GM21723 (cell line): ENCODE results near the gene KLF18.
"Not testable (repeated sequence)": the region's sequence is repeated elsewhere in the genome, so short reads cannot be mapped to it uniquely, and the experiment has no call there.

ENCODE experiments used
- ATAC-seq: cut with Tn5 transposase; IDR thresholded peaks from one replicate; pipeline ENCODE4 v1.9.1; 2021; ENCODE audit warnings: mild to moderate bottlenecking, moderate library complexity; ENCODE audit not compliant: unreplicated experiment

The KLF18 gene

DNA sequence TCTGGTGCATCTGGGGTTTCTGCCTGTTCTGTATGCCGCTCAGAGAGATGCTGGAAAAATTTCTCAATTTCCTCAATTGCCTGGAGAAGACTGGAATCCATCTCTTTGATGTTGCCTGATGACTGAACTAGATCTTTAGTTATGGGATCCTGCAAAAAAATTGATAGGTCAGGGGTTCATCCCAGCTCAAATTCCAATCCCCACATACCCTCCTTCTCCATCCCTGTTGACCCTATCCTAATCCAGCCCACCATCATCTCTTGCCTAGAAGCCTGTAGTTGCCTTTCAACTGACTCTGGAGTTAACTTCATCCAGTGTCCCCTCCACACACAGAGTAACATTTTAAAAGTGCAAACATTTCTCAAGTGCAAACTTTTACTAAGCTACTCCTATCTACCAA, at the start of gene KLF18:
Gene KLF18, minus strand, starts transcription at position 101 of the 400 bp plus-strand sequence. Its CDS starts 0 bp downstream, at position 101.
- ATAC-seq = no peak

- no peak for ATAC-seq
These were observed 33.2 kb upstream of the KLF18 start for GRCh38 chr1:44174630-44175029.

DNA sequence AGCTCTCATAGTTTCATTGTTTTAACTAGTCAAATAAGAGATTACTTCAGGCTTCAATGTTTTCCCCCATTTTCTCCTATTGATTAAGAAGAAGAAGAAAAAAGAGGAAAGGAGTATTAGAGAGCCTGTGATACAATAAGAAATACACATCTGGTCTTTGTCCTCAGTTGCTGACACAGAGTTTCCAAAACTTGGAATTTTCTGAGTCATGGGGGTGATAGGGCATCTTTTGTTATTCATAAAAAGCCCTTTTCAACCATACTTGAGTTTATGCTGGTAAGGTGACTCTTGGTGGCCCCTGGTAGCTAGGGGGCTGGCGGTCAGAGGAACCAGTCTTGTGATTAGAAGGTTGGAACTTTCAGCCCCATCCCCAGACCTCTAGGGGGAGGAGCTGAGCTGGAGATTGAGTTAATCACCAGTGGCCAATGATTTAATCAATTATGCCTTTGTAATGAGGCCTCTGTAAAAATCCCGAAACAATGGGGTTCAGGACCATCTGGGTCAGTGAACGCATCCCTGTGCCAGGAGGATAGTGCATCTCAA, 28.9 kb upstream of the KLF18 start:
- no peak for ATAC-seq

DNA sequence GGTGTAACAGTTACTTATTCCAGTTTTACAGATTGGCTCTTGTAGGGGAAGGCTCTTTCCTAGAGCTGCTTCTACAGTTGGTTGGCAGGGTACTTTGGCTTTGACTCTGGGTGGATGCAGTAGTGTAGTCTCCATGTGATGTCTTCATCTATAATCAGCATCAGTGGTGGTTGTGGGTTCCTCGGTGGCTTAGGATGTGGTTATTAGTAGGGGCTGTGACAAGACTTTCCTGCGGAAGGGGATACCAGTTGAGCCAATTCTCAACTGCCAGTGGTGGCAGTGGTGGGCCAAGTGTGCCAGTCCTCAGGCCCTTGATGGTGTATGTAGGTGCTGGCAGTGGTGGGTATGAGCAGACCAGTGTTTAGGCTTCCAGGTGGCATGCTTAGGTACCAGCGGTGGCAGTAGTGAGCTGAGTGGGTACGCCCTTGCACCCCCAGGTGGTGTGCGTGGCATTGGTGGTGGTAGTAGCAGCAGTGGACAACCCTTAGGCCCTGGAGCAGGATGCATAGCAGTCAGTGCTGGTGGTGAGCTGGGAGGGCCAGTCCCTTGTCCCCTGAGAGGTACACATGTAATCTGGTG, 27.2 kb upstream of the KLF18 start:
- ATAC-seq = no peak

GRCh38 chr1:44161546-44161945, 20.1 kb upstream of the KLF18 start:
- ATAC-seq = no peak

DNA sequence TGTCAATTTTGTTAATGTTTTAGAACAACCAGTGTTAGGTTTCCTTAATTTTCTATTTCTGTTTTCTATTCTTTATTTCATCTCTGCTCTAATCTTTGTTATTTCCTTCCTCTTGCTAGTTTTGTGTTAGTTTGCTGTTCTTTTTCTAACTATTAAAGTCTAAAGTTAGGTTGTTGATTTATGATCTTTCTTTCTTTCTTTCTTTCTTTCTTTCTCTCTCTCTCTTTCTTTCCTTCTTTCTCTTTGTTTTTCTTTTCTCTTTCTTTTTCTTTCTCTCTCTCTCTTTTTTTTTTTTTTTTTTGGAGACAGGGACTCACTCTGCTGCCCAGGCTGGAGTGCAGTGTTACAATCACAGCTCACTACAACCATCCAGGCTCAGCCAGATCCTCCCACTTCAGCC, 17.4 kb upstream of the KLF18 start:
- ATAC-seq = no peak

DNA sequence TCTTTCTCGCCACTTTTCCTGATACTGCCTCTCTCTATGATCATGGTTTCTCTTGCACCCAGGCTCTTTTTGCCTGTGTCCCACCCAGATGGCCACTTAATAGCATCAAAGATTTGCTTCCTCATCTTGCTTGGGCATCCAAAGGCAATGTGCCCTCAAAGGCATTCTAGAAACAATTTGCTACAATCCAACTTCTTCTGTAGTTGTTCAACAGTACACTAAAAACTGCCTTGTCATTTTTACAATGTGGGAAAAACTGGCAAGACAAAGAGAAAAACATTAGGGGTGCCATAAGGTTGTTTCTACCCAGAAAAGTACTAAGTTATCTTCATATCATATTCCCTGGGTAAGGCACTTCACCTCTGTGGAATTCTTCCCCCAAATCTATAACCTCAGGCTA, 16.5 kb upstream of the KLF18 start:
- no peak for ATAC-seq

DNA sequence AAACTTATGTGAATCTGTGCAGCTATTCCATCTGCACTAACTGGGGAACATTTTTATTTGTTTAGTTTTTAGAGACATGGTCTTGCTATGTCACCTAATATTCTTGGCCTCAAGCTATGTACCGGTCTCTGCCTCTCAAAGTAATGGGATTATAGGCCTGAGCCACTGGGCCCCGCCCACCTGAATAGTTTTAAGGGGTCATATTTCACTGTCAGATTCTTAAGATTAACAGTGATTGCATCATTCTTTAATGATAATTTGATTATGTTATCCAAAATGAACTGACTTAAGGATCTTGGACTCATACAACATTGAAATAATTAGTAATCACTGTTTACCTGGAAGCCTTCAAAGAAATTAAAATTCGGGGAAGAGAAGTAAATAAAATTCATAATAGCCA, 12.6 kb upstream of the KLF18 start:
- no peak for ATAC-seq

- no peak for ATAC-seq
These were observed 11.3 kb upstream of the KLF18 start for GRCh38 chr1:44152692-44153091.

GRCh38 chr1:44151808-44152207, 10.4 kb upstream of the KLF18 start:
- ATAC-seq = no peak

GRCh38 chr1:44151332-44151731, 9.9 kb upstream of the KLF18 start:
- ATAC-seq = no peak

- no peak for ATAC-seq
These were observed 6.2 kb upstream of the KLF18 start for GRCh38 chr1:44147582-44147981.

- ATAC-seq = no peak
These were observed 5.3 kb upstream of the KLF18 start for GRCh38 chr1:44146536-44147361.

DNA sequence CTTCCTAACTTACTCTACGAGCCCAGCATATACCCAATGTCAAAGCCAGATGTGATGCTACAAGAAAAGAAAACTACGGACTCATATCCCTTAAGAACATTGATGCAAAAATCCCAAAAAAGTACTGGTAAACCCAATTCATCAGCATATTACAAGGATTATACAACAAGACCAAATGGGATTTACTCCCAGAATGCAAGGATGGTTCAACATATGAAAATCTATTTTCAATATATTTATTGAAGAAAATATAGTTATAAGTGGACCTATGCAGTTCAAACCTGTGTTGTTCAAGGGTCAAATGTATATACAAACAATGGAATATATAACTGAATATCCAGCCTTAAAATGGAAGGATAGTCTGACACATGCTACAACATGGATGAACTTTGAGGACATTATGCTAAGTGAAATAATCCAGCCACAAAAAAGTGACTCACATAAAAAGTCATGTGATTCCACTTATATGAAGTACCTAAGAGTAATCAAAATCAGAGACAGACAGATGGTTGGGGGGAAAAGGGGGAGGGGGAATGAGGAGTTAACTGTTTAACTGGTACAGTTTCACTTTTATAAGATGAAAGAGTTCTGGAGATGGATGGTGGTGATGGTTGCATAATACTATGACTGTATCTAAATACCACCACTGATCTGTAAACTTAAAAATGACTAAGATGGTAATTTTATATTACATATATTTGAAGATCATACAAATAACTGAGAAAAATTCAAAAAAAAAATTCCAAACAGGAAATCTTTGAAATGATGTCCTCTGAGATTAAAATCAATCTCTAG, 3.7 kb upstream of the KLF18 start:
- no peak for ATAC-seq

- not testable (repeated sequence) for ATAC-seq
These were observed 1.9 kb downstream of the KLF18 start for GRCh38 chr1:44139565-44139964.

DNA sequence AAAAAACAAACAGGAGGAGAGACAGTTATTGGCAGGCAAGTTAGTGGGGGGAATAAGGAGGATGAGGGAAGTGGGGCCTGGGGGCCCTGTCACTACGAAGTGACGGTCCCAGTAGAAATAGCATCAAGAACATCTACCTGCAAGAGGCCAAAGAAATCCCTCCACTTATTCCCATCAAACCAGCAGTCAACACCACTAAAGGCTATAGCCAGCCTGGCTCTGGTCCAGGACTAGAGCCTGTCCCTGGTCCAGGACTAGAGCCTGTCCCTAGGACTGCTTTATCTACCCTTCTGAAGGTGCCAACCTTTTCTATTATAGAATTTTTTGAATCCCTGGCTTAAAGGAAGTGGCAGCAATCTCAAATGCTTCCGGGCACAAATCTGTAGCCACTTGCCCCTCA, 3.2 kb downstream of the KLF18 start:
- no peak for ATAC-seq

DNA sequence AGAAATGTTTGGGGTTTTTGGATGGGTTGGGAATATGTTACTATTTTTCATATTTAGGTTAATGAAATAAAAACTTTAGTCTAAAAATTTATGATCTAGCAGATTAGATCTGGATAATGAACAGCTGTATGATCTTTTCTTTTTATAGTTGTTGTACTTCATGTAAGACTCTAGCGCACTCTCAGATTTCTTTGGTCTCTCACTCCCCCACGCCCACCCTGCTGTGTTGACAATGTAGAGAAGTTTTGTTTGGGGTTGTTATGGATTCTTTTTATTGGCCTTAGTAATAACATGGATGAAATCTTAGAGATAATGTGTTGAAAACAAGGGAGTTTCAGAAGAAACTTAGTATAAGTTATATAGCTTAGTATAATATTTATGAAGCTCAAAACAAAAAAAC, 5.5 kb downstream of the KLF18 start:
- ATAC-seq = no peak

DNA sequence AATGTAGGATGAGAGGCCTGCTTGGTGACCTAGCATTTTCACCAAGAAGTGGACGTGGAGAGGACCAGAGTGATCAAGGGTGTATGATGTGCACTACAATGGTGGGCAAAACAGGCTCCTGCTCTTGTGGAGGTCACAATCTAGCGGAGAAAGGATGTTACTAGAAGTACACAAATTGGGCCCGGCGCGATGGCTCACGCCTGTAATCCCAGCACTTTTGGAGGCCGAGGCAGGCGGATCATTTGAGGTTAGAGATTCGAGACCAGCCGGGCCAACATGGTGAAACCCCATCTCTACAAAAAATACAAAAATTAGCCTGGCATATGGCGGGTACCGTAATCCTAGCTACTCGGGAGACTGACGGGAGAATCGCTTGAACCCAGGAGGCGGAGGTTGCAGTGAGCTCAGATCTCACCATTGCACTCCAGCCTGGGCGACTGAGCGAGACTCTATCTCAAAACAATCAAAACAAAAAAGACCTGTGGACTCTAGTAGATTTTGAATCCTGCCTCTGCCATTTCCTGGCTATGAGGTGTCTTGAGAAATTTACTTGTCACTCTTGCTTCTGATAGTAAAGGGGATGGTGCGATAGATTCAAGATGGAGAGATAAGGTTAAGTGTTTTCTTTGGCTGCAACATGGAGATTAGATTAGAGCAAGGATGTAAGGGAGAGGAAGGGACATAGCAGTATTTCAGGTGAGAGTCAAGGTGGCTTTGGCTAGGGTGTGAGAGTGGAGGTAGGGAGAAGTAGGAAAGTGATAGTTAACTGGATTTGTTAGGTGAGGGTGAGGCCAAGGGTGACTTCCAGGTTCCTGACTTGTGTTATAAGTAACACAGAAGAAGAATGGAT, 7.1 kb downstream of the KLF18 start:
- no peak for ATAC-seq

GRCh38 chr1:44131411-44131810, 10.0 kb downstream of the KLF18 start:
- ATAC-seq = no peak

GRCh38 chr1:44129616-44130500, 11.6 kb downstream of the KLF18 start:
- ATAC-seq = no peak
